H9 (cell line): ENCODE data around the gene RPL28. TPM values are rescaled to one million over a fixed set of nuclear protein-coding genes. Genes with fewer than 3 reads are reported as not detected.
A peak's percentile ranks its signal among the peaks of the same experiment; 100 is the strongest.
"Not testable (repeated sequence)": the region's sequence is repeated elsewhere in the genome, so short reads cannot be mapped to it uniquely, and the experiment has no call there.

Experiments used
- DNase-seq: peaks from one replicate; pipeline ENCODE4 v3.0.0-alpha.2; 2017
- H2AFZ ChIP-seq: one replicate; pipeline ENCODE4 v1.6.1; 2013; ENCODE audit warnings: mild to moderate bottlenecking, low read length, control low read depth, moderate library complexity
- H2AK5ac ChIP-seq: 2 replicates; pipeline ENCODE4 v1.6.1; 2013; ENCODE audit warnings: low read length, control low read depth, mixed read lengths; ENCODE audit not compliant: insufficient read length
- H2BK120ac ChIP-seq: one replicate; pipeline ENCODE4 v1.6.1; 2013; ENCODE audit warnings: low read depth, mild to moderate bottlenecking, low read length, control low read depth, inconsistent platforms; ENCODE audit not compliant: poor library complexity, severe bottlenecking
- H2BK12ac ChIP-seq: 2 replicates; pipeline ENCODE4 v1.6.1; 2013; ENCODE audit warnings: low read length, control low read depth, mixed read lengths, low read depth; ENCODE audit not compliant: insufficient read length
- H2BK15ac ChIP-seq: 2 replicates; pipeline ENCODE4 v1.6.1; 2013; ENCODE audit warnings: low read depth, low read length, control low read depth
- H2BK20ac ChIP-seq: one replicate; pipeline ENCODE4 v1.6.1; 2013; ENCODE audit warnings: low read depth, mild to moderate bottlenecking, low read length, control low read depth, inconsistent platforms; ENCODE audit not compliant: poor library complexity, severe bottlenecking
- H2BK5ac ChIP-seq: 2 replicates; pipeline ENCODE4 v1.6.1; 2013; ENCODE audit warnings: low read length, control low read depth, mixed read lengths; ENCODE audit not compliant: insufficient read length
- H3K14ac ChIP-seq: 2 replicates; pipeline ENCODE4 v1.6.1; 2013; ENCODE audit warnings: low read length, control low read depth; ENCODE audit not compliant: insufficient read depth
- H3K18ac ChIP-seq: 2 replicates; pipeline ENCODE4 v1.6.1; 2013; ENCODE audit warnings: low read depth, mild to moderate bottlenecking, mixed read lengths, low read length, control low read depth; ENCODE audit not compliant: insufficient read length
- H3K23ac ChIP-seq: 2 replicates; pipeline ENCODE4 v1.6.1; 2013; ENCODE audit warnings: low read length, control low read depth, mixed read lengths, low read depth; ENCODE audit not compliant: insufficient read length
- H3K23me2 ChIP-seq: 2 replicates; pipeline ENCODE4 v1.6.1; 2013; ENCODE audit warnings: low read depth, mild to moderate bottlenecking, mixed read lengths, low read length, control low read depth; ENCODE audit not compliant: insufficient read length, poor library complexity, severe bottlenecking
- H3K27ac ChIP-seq: 2 replicates; pipeline ENCODE4 v1.5.1; 2013; ENCODE audit warnings: low read length, control low read depth, mixed read lengths, low read depth; ENCODE audit not compliant: insufficient read length
- H3K27me3 ChIP-seq: 2 replicates; pipeline ENCODE4 v1.6.1; 2013; ENCODE audit warnings: low read length, control low read depth, inconsistent platforms; ENCODE audit not compliant: insufficient read depth
- H3K4ac ChIP-seq: 2 replicates; pipeline ENCODE4 v1.6.1; 2013; ENCODE audit warnings: low read depth, mild to moderate bottlenecking, control low read depth, inconsistent platforms, low read length, moderate library complexity
- H3K4me1 ChIP-seq: 2 replicates; pipeline ENCODE4 v1.6.1; 2013; ENCODE audit warnings: low read length, control low read depth, inconsistent platforms; ENCODE audit not compliant: insufficient read depth
- H3K4me2 ChIP-seq: 2 replicates; pipeline ENCODE4 v1.6.1; 2013; ENCODE audit warnings: low read length, control low read depth, mixed read lengths; ENCODE audit not compliant: insufficient read length, insufficient read depth
- H3K56ac ChIP-seq: 2 replicates; pipeline ENCODE4 v1.6.1; 2013; ENCODE audit warnings: low read depth, mild to moderate bottlenecking, mixed read lengths, low read length, control low read depth; ENCODE audit not compliant: insufficient read length
- H3K79me1 ChIP-seq: 2 replicates; pipeline ENCODE4 v1.6.1; 2013; ENCODE audit warnings: low read depth, mild to moderate bottlenecking, moderate library complexity, low read length, control low read depth, inconsistent platforms; ENCODE audit not compliant: insufficient read depth, poor library complexity, severe bottlenecking
- H3K79me2 ChIP-seq: 2 replicates; pipeline ENCODE4 v1.6.1; 2013; ENCODE audit warnings: low read length, control low read depth, inconsistent platforms; ENCODE audit not compliant: insufficient read depth
- H3K9ac ChIP-seq: 2 replicates; pipeline ENCODE4 v1.6.1; 2013; ENCODE audit warnings: low read length, control low read depth, mixed read lengths; ENCODE audit not compliant: insufficient read length; ENCODE audit errors: extremely low read depth
- H3K9me3 ChIP-seq: one replicate; pipeline ENCODE4 v1.6.1; 2013; ENCODE audit warnings: low read depth, low read length, inconsistent platforms; ENCODE audit not compliant: control insufficient read depth
- H3T11ph ChIP-seq: one replicate; pipeline ENCODE4 v1.6.1; 2013; ENCODE audit warnings: mild to moderate bottlenecking, low read length, control low read depth, inconsistent platforms
- H4K20me1 ChIP-seq: one replicate; pipeline ENCODE4 v1.6.1; 2013; ENCODE audit not compliant: control insufficient read depth, insufficient read length, insufficient read depth
- H4K5ac ChIP-seq: 2 replicates; pipeline ENCODE4 v1.6.1; 2013; ENCODE audit warnings: low read depth, mild to moderate bottlenecking, mixed read lengths, low read length, control low read depth; ENCODE audit not compliant: insufficient read length
- H4K8ac ChIP-seq: replicated peaks from 2 replicates; pipeline ENCODE4 v1.6.1; 2013; ENCODE audit warnings: low read length, control low read depth, mixed read lengths, low read depth; ENCODE audit not compliant: insufficient read length
- H4K91ac ChIP-seq: 2 replicates; pipeline ENCODE4 v1.6.1; 2013; ENCODE audit warnings: low read depth, mild to moderate bottlenecking, moderate library complexity, mixed read lengths, low read length, control low read depth; ENCODE audit not compliant: insufficient read length
- H3K27ac Mint-ChIP-seq, 3 experiments: 2 replicates in 2 of 3; 3 replicates in 1 of 3; pipeline ENCODE4 v1.8.0; 2020 to 2021; ENCODE audit warnings: mixed read lengths in 3 of 3, mild to moderate bottlenecking in 1 of 3, moderate library complexity in 1 of 3
- H3K27me3 Mint-ChIP-seq: 2 replicates; pipeline ENCODE4 v1.8.0; 2021; ENCODE audit warnings: low read depth, mild to moderate bottlenecking, moderate library complexity, mixed read lengths
- H3K36me3 Mint-ChIP-seq, 3 experiments: 2 replicates in 2 of 3; 3 replicates in 1 of 3; pipeline ENCODE4 v1.8.0; 2020 to 2021; ENCODE audit warnings: low read depth in 3 of 3, mixed read lengths in 3 of 3; ENCODE audit not compliant: insufficient read depth in 1 of 3
- H3K4me1 Mint-ChIP-seq, 2 experiments: 2 replicates each; pipeline ENCODE4 v1.8.0; 2020; ENCODE audit warnings: mixed read lengths in 2 of 2
- H3K4me3 Mint-ChIP-seq, 2 experiments: 2 replicates in 1 of 2; 3 replicates in 1 of 2; pipeline ENCODE4 v1.8.0; 2020 to 2021; ENCODE audit warnings: mild to moderate bottlenecking in 2 of 2, mixed read lengths in 2 of 2, moderate library complexity in 1 of 2
- H3K9me3 Mint-ChIP-seq, 2 experiments: 2 replicates in 1 of 2; 3 replicates in 1 of 2; pipeline ENCODE4 v1.8.0; 2020; ENCODE audit warnings: mild to moderate bottlenecking in 2 of 2, mixed read lengths in 2 of 2, moderate library complexity in 1 of 2
- WGBS: extraction: QIAGEN DNeasy Blood & Tissue Kit; methylation state at CpG from one replicate; pipeline ENCODE4 v1.1.7; 2013; ENCODE audit warnings: missing lambda C conversion rate, low lambda C conversion rate, mixed read lengths; ENCODE audit not compliant: insufficient read length; ENCODE audit errors: extremely low coverage; 5-methylcytosine and 5-hydroxymethylcytosine counted together
- total RNA-seq: library from RNA; stranded (reverse); gene quantifications from 2 replicates; pipeline ENCODE4 v1.2.1, GENCODE V29; 2021
- TF ChIP-seq, protein P1 (sequence below): fragments of 200-600 bp; sonication (generic); conservative IDR thresholded peaks from 3 replicates; pipeline ENCODE4 v1.8.0; 2021; ENCODE audit warnings: antibody characterized with exemption, mild to moderate bottlenecking

The RPL28 gene
- total RNA-seq, 1 experiment from 2014 or later: 2,076 TPM

DNA sequence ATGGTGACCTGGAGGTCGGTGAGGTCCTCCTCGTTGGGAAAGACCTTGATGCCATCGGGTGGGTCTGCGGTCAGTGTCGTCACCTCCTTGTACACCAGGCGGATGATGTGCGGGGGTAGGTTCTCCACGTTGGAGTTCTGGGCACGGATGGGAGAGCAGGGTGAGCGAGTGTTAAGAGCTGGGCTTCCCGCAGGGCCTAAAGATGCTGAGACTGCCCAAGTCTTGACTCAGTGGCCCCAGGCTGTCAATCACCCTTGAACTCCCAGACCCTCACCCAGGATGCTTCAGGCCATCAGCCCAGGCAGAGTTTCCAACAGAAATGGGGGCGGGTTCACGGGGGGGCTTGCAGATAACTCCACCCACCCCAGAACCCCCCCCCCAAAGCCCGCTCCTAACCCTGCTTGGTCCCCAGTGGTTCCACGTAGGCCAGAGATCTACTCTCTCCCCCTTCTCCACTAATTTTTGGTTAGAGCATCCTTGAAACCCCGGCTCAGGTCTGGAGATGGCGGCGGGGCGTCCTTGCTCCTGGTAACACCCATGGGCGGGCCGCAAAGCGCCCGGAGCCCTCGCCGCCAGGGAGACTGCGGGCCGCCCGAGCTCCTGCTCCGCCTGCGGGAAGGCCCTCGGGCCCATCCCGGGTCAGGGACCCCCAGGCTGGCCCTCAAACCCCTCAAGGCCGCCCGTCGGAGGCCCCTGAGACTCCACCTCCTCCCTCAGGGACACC is 21.3 kb downstream of the RPL28 start:
- no peak overlapping the region for H3K56ac ChIP-seq
- Mint-ChIP-seq H3K27ac (peak overlapping the region; percentile 34 to 79 (median 58); a peak in 6 of 7 replicates), H3K4me1 (peaks cover 18 to 36% of the 10 kb centered on the region in 2 experiments), H3K36me3 (peaks cover 46 to 55% (median 53%) of the 10 kb centered on the region in 3 experiments), H3K9me3 (peaks cover 20 to 21% of the 10 kb centered on the region in 2 experiments), H3K27me3 (peaks cover 26% of the 10 kb centered on the region), H3K4me3 (peak overlapping the region; percentile 88 to 90)
- peaks cover 7% of the 10 kb centered on the region for H3K79me1 ChIP-seq
- no peak overlapping the region for H4K91ac ChIP-seq
- TF ChIP-seq, protein P1, sequence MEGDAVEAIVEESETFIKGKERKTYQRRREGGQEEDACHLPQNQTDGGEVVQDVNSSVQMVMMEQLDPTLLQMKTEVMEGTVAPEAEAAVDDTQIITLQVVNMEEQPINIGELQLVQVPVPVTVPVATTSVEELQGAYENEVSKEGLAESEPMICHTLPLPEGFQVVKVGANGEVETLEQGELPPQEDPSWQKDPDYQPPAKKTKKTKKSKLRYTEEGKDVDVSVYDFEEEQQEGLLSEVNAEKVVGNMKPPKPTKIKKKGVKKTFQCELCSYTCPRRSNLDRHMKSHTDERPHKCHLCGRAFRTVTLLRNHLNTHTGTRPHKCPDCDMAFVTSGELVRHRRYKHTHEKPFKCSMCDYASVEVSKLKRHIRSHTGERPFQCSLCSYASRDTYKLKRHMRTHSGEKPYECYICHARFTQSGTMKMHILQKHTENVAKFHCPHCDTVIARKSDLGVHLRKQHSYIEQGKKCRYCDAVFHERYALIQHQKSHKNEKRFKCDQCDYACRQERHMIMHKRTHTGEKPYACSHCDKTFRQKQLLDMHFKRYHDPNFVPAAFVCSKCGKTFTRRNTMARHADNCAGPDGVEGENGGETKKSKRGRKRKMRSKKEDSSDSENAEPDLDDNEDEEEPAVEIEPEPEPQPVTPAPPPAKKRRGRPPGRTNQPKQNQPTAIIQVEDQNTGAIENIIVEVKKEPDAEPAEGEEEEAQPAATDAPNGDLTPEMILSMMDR: no peak
- H2AFZ ChIP-seq: no peak overlapping the region
- no peak for DNase-seq
- H2BK15ac ChIP-seq: no peak overlapping the region
- no peak overlapping the region for H2BK120ac ChIP-seq
- no peaks in the 10 kb centered on the region for H3K9me3 ChIP-seq
- H3K23me2 ChIP-seq: peaks cover 6% of the 10 kb centered on the region
- H3K18ac ChIP-seq: peak overlapping the region; percentile 72
- peak overlapping the region; percentile 81 for H3K14ac ChIP-seq
- no peak overlapping the region for H3K4ac ChIP-seq
- H4K20me1 ChIP-seq: no peaks in the 10 kb centered on the region
- H2BK20ac ChIP-seq: no peak overlapping the region
- H3K27ac ChIP-seq: no peak overlapping the region
- no peak overlapping the region for H2BK12ac ChIP-seq
- H3T11ph ChIP-seq: no peak overlapping the region
- no peak overlapping the region for H2AK5ac ChIP-seq
- H3K23ac ChIP-seq: no peak overlapping the region
- WGBS: no CpG with 5 or more reads among the region's 35 CpGs
- no peak overlapping the region for H2BK5ac ChIP-seq
- no peaks in the 10 kb centered on the region; the same call in 1 of the 2 replicates for H3K4me1 ChIP-seq
- no peak overlapping the region for H4K5ac ChIP-seq
- peaks cover 14% of the 10 kb centered on the region; the same call in 1 of the 2 replicates for H3K79me2 ChIP-seq
- peak overlapping the region; percentile 73 for H3K9ac ChIP-seq
- no peak overlapping the region for H4K8ac ChIP-seq
- peak overlapping the region; percentile 77 for H3K4me2 ChIP-seq
- H3K27me3 ChIP-seq: no peaks in the 10 kb centered on the region

DNA sequence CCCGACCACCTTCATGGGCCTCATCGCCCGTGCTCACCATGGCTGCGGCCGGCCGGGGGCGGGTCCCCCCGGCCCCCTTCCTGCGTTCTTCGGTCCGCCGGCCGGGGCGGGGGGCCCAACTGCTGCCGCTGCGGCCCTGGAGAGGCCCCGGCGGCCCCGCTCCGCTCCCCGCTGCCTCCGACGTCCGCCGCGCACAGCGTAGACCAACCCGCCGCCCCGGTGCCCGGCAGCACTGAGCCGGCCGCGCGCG is 21.7 kb downstream of the RPL28 start, which contains the start of gene UBE2S:
Gene UBE2S, minus strand, starts transcription at position 239 of the 250 bp plus-strand sequence. Its CDS starts 199 bp downstream, at position 40.
- H3K23me2 ChIP-seq, H3K27me3 ChIP-seq, H4K8ac ChIP-seq, H3K79me1 ChIP-seq, H3K23ac ChIP-seq, H2BK15ac ChIP-seq, H3K9me3 ChIP-seq, DNase-seq, H3K4me1 ChIP-seq, H4K20me1 ChIP-seq, H2BK20ac ChIP-seq, H2AFZ ChIP-seq, H3K56ac ChIP-seq: not testable (repeated sequence)
- Histone ChIP-seq H3K27ac (peak within 1 kb of the TSS; percentile 66), H4K91ac (peak within 1 kb of the TSS; percentile 87), H3K4ac (peak within 1 kb of the TSS; percentile 54; the same call in 1 of the 2 replicates), H3K18ac (peak within 1 kb of the TSS; percentile 96), H3T11ph (peak within 1 kb of the TSS; percentile 92), H4K5ac (peak within 1 kb of the TSS; percentile 96), H3K4me2 (peak within 1 kb of the TSS; percentile 77), H3K9ac (peak within 1 kb of the TSS; percentile 73), H2AK5ac (peak within 1 kb of the TSS; percentile 26), H3K14ac (peak within 1 kb of the TSS; percentile 97), H2BK120ac (peak within 1 kb of the TSS; percentile 91), H3K79me2 (peaks cover 14% of the 10 kb centered on the region; the same call in 1 of the 2 replicates), H2BK5ac (peak within 1 kb of the TSS; percentile 27), H2BK12ac (peak within 1 kb of the TSS; percentile 65)
- H3K27ac Mint-ChIP-seq: peak within 1 kb of the TSS; percentile 97 to 99 (median 98)
- WGBS: no CpG with 5 or more reads among the region's 36 CpGs
- H3K9me3 Mint-ChIP-seq: peaks cover 20 to 21% of the 10 kb centered on the region in 2 experiments
- peaks cover 41 to 50% (median 48%) of the 10 kb centered on the region in 3 experiments for H3K36me3 Mint-ChIP-seq
- peaks cover 18 to 34% of the 10 kb centered on the region in 2 experiments for H3K4me1 Mint-ChIP-seq
- peaks cover 26% of the 10 kb centered on the region for H3K27me3 Mint-ChIP-seq
- H3K4me3 Mint-ChIP-seq: peak within 1 kb of the TSS; percentile 88 to 90
